GM18870 (cell line): ENCODE measurements around the gene MAN2B1.
"Not testable (repeated sequence)": the region's sequence is repeated elsewhere in the genome, so short reads cannot be mapped to it uniquely, and the experiment has no call there.

Experiments
- ATAC-seq: cut with Tn5 transposase; IDR thresholded peaks from one replicate; pipeline ENCODE4 v1.9.1; 2021; ENCODE audit warnings: moderate library complexity; ENCODE audit not compliant: unreplicated experiment

Gene MAN2B1

GRCh38 chr19:12666265-12667048 lies at the start of gene MAN2B1, which contains the start of gene WDR83:
Gene MAN2B1, minus strand, starts transcription at chr19:12666742. Its CDS starts 41 bp downstream, at chr19:12666701.
Gene WDR83, plus strand, starts transcription at chr19:12666807. Its CDS starts 2,984 bp downstream, at chr19:12669791.
- ATAC-seq: no peak

- no peak for ATAC-seq
Measured at GRCh38 chr19:12715929-12716328, 49.4 kb upstream of the MAN2B1 start.

- ATAC-seq: no peak
Measured at GRCh38 chr19:12715102-12715501, 48.6 kb upstream of the MAN2B1 start.

GRCh38 chr19:12713304-12713703 lies 46.8 kb upstream of the MAN2B1 start:
- not testable (repeated sequence) for ATAC-seq

- ATAC-seq: not testable (repeated sequence)
Measured at GRCh38 chr19:12712077-12712476, 45.5 kb upstream of the MAN2B1 start.

- no peak for ATAC-seq
Measured at GRCh38 chr19:12711187-12711586, 44.6 kb upstream of the MAN2B1 start.

- no peak for ATAC-seq
Measured at GRCh38 chr19:12708641-12709040, 42.1 kb upstream of the MAN2B1 start.

GRCh38 chr19:12706332-12706718 lies 39.8 kb upstream of the MAN2B1 start:
- ATAC-seq: no peak

GRCh38 chr19:12705654-12706331 lies 39.3 kb upstream of the MAN2B1 start:
- ATAC-seq: no peak

- no peak for ATAC-seq
Measured at GRCh38 chr19:12705169-12705568, 38.6 kb upstream of the MAN2B1 start.

GRCh38 chr19:12703046-12703445 lies 36.5 kb upstream of the MAN2B1 start:
- no peak for ATAC-seq

- no peak for ATAC-seq
Measured at GRCh38 chr19:12701596-12702282, 35.2 kb upstream of the MAN2B1 start.

GRCh38 chr19:12698138-12698537 lies 31.6 kb upstream of the MAN2B1 start:
- no peak for ATAC-seq

- not testable (repeated sequence) for ATAC-seq
Measured at GRCh38 chr19:12697425-12697824, 30.9 kb upstream of the MAN2B1 start.

- no peak for ATAC-seq
Measured at GRCh38 chr19:12696366-12697335, 30.1 kb upstream of the MAN2B1 start, which contains the start of gene FBXW9. Gene FBXW9, minus strand, starts transcription at chr19:12696631. Its CDS starts 50 bp downstream, at chr19:12696581.

- no peak for ATAC-seq
Measured at GRCh38 chr19:12695997-12696365, 29.4 kb upstream of the MAN2B1 start.

GRCh38 chr19:12695514-12695913 lies 29.0 kb upstream of the MAN2B1 start:
- no peak for ATAC-seq

- ATAC-seq: no peak
Measured at GRCh38 chr19:12695096-12695495, 28.6 kb upstream of the MAN2B1 start.

- ATAC-seq: no peak
Measured at GRCh38 chr19:12694641-12695040, 28.1 kb upstream of the MAN2B1 start.

- ATAC-seq: no peak
Measured at GRCh38 chr19:12692960-12693359, 26.4 kb upstream of the MAN2B1 start.
